A549 (cell line): ENCODE results near the gene WIPF3. TPM values are rescaled to one million over a fixed set of nuclear protein-coding genes. Genes with fewer than 3 reads are reported as not detected.

Experiments
- ATAC-seq, 2 experiments: fragments of 200-7000 bp in 1 of 2; fragments of >200 bp in 1 of 2; cut with Nextera tagmentation in 1 of 2; cut with Tn5 transposase in 1 of 2; 3 replicates each; pipeline versions ENCODE4 v1.8.0 to v1.9.1; 2018 to 2020; ENCODE audit warnings: mild to moderate bottlenecking in 1 of 2, moderate library complexity in 1 of 2
- CTCF ChIA-PET: fragments of 300-600 bp; sonication (Branson Sonifier 250); formaldehyde crosslinking; extraction: SDS; loops from one replicate; lab custom pipeline; 2021; ENCODE audit warnings: antibody characterized with exemption, inconsistent platforms; lab: Yijun Ruan, JAX
- POLR2A ChIA-PET: fragments of 350-600 bp; formaldehyde crosslinking; extraction: SDS; loops from one replicate; lab custom pipeline; 2021; ENCODE audit warnings: antibody characterized with exemption, inconsistent platforms; lab: Yijun Ruan, JAX
- DNase-seq, 2 experiments: peaks; one replicate each; pipeline versions ENCODE4 v3.0.0 to v3.0.0-alpha.2; 2011 to 2016; ENCODE audit warnings: low read depth in 1 of 2, low spot score in 1 of 2
- FAIRE-seq: peaks from 2 replicates; lab custom pipeline; 2011; peaks lifted over from hg19 to GRCh38; lab: Jason Lieb, UNC
- H3K27ac ChIP-seq, 2 experiments: fragments of >200 bp; sonication (Bioruptor Twin); formaldehyde crosslinking; 3 replicates each; pipeline ENCODE4 v1.5.1; 2016 to 2017
- H3K4me1 ChIP-seq: fragments of >200 bp; sonication (Bioruptor Twin); formaldehyde crosslinking; 3 replicates; pipeline ENCODE4 v1.6.1; 2016
- H3K4me2 ChIP-seq: fragments of >200 bp; sonication (Bioruptor Twin); formaldehyde crosslinking; 3 replicates; pipeline ENCODE4 v1.6.1; 2016
- H3K4me3 ChIP-seq: fragments of >200 bp; sonication (Bioruptor Twin); formaldehyde crosslinking; 3 replicates; pipeline ENCODE4 v1.5.1; 2016
- H3K9me3 ChIP-seq: fragments of >200 bp; sonication (Bioruptor Twin); formaldehyde crosslinking; 3 replicates; pipeline ENCODE4 v1.6.1; 2016
- CEBPB ChIP-seq, 2 experiments: fragments of >200 bp in 1 of 2; sonication (Bioruptor Twin) in 1 of 2; formaldehyde crosslinking in 1 of 2; IDR thresholded peaks; 2 replicates each; pipeline ENCODE4 v1.6.1; 2012 to 2016
- CHD4 ChIP-seq: fragments of 200-600 bp; sonication (generic); IDR thresholded peaks from 2 replicates; pipeline ENCODE4 v1.6.1; 2016; ENCODE audit warnings: antibody characterized with exemption, mild to moderate bottlenecking, borderline replicate concordance
- E2F6 ChIP-seq: IDR thresholded peaks from 2 replicates; pipeline ENCODE4 v1.6.1; 2012; ENCODE audit warnings: low read depth, borderline replicate concordance
- EHF ChIP-seq: fragments of 250-450 bp; sonication (Bioruptor Pico); IDR thresholded peaks from 2 replicates; pipeline ENCODE4 v1.5.0; 2020; ENCODE audit warnings: mild to moderate bottlenecking
- EP300 ChIP-seq, 2 experiments: fragments of >200 bp; sonication (Bioruptor Twin); formaldehyde crosslinking; IDR thresholded peaks; 2 replicates in 1 of 2; 3 replicates in 1 of 2; pipeline ENCODE4 v1.6.1; 2016 to 2017
- HDAC2 ChIP-seq: fragments of 200-600 bp; sonication (generic); IDR thresholded peaks from 2 replicates; pipeline ENCODE4 v1.6.1; 2016
- HOXB13 ChIP-seq: fragments of 250-450 bp; sonication (Bioruptor Pico); IDR thresholded peaks from 2 replicates; pipeline ENCODE4 v1.5.0; 2020; ENCODE audit warnings: low read depth, mild to moderate bottlenecking, moderate library complexity
- JUN ChIP-seq, 2 experiments: fragments of >200 bp; sonication (Bioruptor Twin); formaldehyde crosslinking; IDR thresholded peaks; 2 replicates in 1 of 2; 3 replicates in 1 of 2; pipeline ENCODE4 v1.6.1; 2016 to 2017
- MAFK ChIP-seq: fragments of 450-650 bp; IDR thresholded peaks from 2 replicates; pipeline ENCODE4 v1.6.1; 2014; ENCODE audit not compliant: partially characterized antibody
- MAZ ChIP-seq: fragments of 150-350 bp; IDR thresholded peaks from 2 replicates; pipeline ENCODE4 v1.6.1; 2014; ENCODE audit warnings: antibody characterized with exemption, low read depth, low read length, borderline replicate concordance
- NR3C1 ChIP-seq: fragments of >200 bp; sonication (Bioruptor Twin); formaldehyde crosslinking; IDR thresholded peaks from 3 replicates; pipeline ENCODE4 v1.6.1; 2017
- PBX3 ChIP-seq: IDR thresholded peaks from 2 replicates; pipeline ENCODE4 v1.6.1; 2012
- POLR2A ChIP-seq: IDR thresholded peaks from 2 replicates; pipeline ENCODE4 v1.6.1; 2012; ENCODE audit warnings: mild to moderate bottlenecking, low read length
- RAD21 ChIP-seq, 2 experiments: fragments of >200 bp in 1 of 2; sonication (Bioruptor Twin) in 1 of 2; formaldehyde crosslinking in 1 of 2; IDR thresholded peaks in 1 of 2; conservative IDR thresholded peaks in 1 of 2; 2 replicates in 1 of 2; 3 replicates in 1 of 2; pipeline ENCODE4 v1.6.1; 2012 to 2018; ENCODE audit warnings: inconsistent platforms in 1 of 2
- RARB ChIP-seq: fragments of 250-450 bp; sonication (Bioruptor Pico); IDR thresholded peaks from 2 replicates; pipeline ENCODE4 v1.8.0; 2021; ENCODE audit warnings: mild to moderate bottlenecking, moderate library complexity
- SMC3 ChIP-seq: fragments of >200 bp; sonication (Bioruptor Twin); formaldehyde crosslinking; IDR thresholded peaks from 3 replicates; pipeline ENCODE4 v1.6.1; 2018; ENCODE audit warnings: inconsistent platforms
- TFCP2L1 ChIP-seq: fragments of 250-450 bp; sonication (Bioruptor Pico); IDR thresholded peaks from 2 replicates; pipeline ENCODE4 v1.5.0; 2021; ENCODE audit warnings: mild to moderate bottlenecking
- TP53 ChIP-seq: fragments of 250-450 bp; sonication (Bioruptor Pico); IDR thresholded peaks from 2 replicates; pipeline ENCODE4 v1.5.0; 2021; ENCODE audit warnings: mild to moderate bottlenecking, moderate library complexity
- ZC3H11A ChIP-seq: fragments of 450-650 bp; IDR thresholded peaks from 2 replicates; pipeline ENCODE4 v1.6.1; 2014; ENCODE audit warnings: antibody characterized with exemption, mild to moderate bottlenecking
- WGBS: methylation state at CpG from one replicate; pipeline ENCODE4 v1.1.6; 2017; ENCODE audit errors: missing lambda C conversion rate; 5-methylcytosine and 5-hydroxymethylcytosine counted together
- polyA plus RNA-seq, 4 experiments: library from polyadenylated mRNA; depleted of rRNA in 3 of 4; stranded (reverse); fragments of >200 nt; fragmentation: RNase III in 1 of 4; extraction: RNeasy Plus Mini Kit Qiagen cat#74134 plus additional on column Dnase treatment in 1 of 4; gene quantifications; 2 replicates in 3 of 4; 3 replicates in 1 of 4; pipeline ENCODE4 v1.2.3, GENCODE V29; 2011 to 2017
- TF ChIP-seq, protein P1 (sequence below): fragments of >200 bp; sonication (Bioruptor Twin); formaldehyde crosslinking; IDR thresholded peaks from 3 replicates; pipeline ENCODE4 v1.5.1; 2016
- TF ChIP-seq, protein P2 (sequence below): fragments of 450-650 bp; IDR thresholded peaks from 2 replicates; pipeline ENCODE4 v1.6.1; 2014; ENCODE audit warnings: antibody characterized with exemption

Gene WIPF3
- polyA plus RNA-seq, 2 of the 4 experiments (the other 2 are of a cell fraction): 0.10 to 0.30 TPM

DNA sequence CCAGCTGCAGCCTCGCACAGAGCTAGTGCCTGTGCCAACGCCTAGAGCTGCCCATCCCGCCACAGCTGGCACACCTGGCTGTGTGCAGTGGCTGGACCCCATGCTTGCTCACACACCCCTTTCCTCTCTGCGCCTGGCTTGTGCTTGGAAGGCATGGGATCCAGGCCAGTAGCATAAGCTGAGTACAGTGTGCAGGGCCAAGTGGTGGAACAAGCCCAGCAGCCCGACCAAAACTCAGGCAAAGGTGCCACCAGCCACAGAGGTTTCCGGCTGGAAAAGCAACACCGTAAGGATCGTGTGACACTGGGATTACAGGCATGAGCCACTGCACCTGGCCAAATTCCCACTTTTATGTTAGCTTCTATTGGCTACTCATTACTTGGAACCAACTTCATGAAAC lies 144.9 kb downstream of the WIPF3 start (continued):
- no peak for TF ChIP-seq TFCP2L1 (CRISPR knock-in tag)
- TF ChIP-seq RARB: no peak
- TF ChIP-seq PBX3: no peak
- TF ChIP-seq TP53 (CRISPR knock-in tag): no peak
- TF ChIP-seq CHD4: no peak
- TF ChIP-seq ZC3H11A: no peak
- no peak for TF ChIP-seq EHF (CRISPR knock-in tag)
- no peak for TF ChIP-seq MAZ
- TF ChIP-seq EP300 (IDR thresholded peaks at IDR 0.05): no peak

DNA sequence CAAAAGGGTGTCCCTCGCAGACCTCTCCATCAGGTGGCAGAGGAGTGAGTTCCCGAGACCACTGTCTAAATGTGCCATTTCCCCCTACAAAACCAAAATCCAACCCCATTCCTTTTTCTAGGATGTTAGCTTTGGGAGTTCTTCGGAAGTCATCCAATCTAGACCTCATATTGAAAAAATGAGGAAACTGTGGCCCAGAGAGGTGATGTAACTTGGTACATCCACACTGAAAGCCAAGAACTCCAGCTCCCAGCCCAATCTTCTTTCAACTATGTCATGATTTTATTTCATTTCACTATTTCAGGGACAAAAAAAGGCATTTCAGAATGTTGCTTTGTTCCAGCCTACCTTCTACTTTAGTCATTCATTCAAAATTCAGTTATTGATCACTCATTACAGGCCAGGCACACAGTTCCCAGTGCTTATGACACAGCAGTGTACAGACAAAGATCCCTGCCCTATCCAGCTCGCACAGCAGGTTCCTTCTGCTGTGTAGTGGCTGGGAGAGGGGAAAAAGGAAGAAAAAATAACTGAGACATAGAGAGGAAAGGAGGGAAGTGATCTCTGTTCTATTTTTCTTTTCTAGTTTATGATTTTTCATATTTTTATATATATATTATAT lies 147.5 kb downstream of the WIPF3 start:
- FAIRE-seq (no peak), DNase-seq (no peak), ATAC-seq (no peak)
- WGBS: 87% methylated on average over 4 of the region's 4 CpGs
- TF ChIP-seq HOXB13 (CRISPR knock-in tag) (no peak), NR3C1 (no peak), CEBPB (IDR thresholded peaks at IDR 0.05) (no peak), E2F6 (no peak), HDAC2 (no peak)
- TF ChIP-seq, protein P1, sequence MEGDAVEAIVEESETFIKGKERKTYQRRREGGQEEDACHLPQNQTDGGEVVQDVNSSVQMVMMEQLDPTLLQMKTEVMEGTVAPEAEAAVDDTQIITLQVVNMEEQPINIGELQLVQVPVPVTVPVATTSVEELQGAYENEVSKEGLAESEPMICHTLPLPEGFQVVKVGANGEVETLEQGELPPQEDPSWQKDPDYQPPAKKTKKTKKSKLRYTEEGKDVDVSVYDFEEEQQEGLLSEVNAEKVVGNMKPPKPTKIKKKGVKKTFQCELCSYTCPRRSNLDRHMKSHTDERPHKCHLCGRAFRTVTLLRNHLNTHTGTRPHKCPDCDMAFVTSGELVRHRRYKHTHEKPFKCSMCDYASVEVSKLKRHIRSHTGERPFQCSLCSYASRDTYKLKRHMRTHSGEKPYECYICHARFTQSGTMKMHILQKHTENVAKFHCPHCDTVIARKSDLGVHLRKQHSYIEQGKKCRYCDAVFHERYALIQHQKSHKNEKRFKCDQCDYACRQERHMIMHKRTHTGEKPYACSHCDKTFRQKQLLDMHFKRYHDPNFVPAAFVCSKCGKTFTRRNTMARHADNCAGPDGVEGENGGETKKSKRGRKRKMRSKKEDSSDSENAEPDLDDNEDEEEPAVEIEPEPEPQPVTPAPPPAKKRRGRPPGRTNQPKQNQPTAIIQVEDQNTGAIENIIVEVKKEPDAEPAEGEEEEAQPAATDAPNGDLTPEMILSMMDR: no peak
- TF ChIP-seq, protein P2, sequence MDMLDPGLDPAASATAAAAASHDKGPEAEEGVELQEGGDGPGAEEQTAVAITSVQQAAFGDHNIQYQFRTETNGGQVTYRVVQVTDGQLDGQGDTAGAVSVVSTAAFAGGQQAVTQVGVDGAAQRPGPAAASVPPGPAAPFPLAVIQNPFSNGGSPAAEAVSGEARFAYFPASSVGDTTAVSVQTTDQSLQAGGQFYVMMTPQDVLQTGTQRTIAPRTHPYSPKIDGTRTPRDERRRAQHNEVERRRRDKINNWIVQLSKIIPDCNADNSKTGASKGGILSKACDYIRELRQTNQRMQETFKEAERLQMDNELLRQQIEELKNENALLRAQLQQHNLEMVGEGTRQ: no peak
- H3K4me2 ChIP-seq: no peak overlapping the region
- ChIA-PET CTCF (interaction anchor here (1.0 to 1.9 kb wide), 2 partner anchors 33 to 110 kb away, joined by 3 to 5 read pairs; no protein-coding TSS in a partner anchor), POLR2A (no interaction called here)
- H3K27ac ChIP-seq: no peak overlapping the region
- no peaks in the 10 kb centered on the region for H3K9me3 ChIP-seq
- H3K4me3 ChIP-seq: no peak overlapping the region
- 0 out of 3 replicates have a peak, but pooled peaks cover 3% of the 10 kb centered on the region for H3K4me1 ChIP-seq

GRCh38 chr7:29955075-29955792 lies 148.9 kb downstream of the WIPF3 start:
- 0 out of 3 replicates have a peak, but pooled peaks cover 3% of the 10 kb centered on the region for H3K4me1 ChIP-seq

More at GRCh38 chr7:29955075-29955792, 148.9 kb downstream of the WIPF3 start:
- no peak for ATAC-seq
- WGBS: 79% methylated on average over 7 of the region's 7 CpGs
- no peak for FAIRE-seq
- ChIA-PET POLR2A (no interaction called here), CTCF (interaction anchor here (0.6 kb wide), 1 partner anchor 968 kb away, joined by 3 read pairs; no protein-coding TSS in a partner anchor)
- Histone ChIP-seq H3K4me2 (no peak overlapping the region), H3K4me3 (no peak overlapping the region), H3K27ac (no peak overlapping the region), H3K9me3 (no peaks in the 10 kb centered on the region)
- TF ChIP-seq RAD21 (conservative IDR thresholded peaks at IDR 0.05 in 1 of 2, IDR thresholded peaks at IDR 0.05 in 1 of 2): no peak
- no peak for TF ChIP-seq JUN (IDR thresholded peaks at IDR 0.05)
- no peak for TF ChIP-seq MAFK
- no peak for TF ChIP-seq TP53 (CRISPR knock-in tag)
- no peak for TF ChIP-seq HOXB13 (CRISPR knock-in tag)
- TF ChIP-seq RARB: no peak
- no peak for TF ChIP-seq POLR2A
- TF ChIP-seq SMC3: no peak
- DNase-seq: no peak
